GM12878 (cell line): ENCODE results near the gene GABPA. TPM values are rescaled to one million over a fixed set of nuclear protein-coding genes. Genes with fewer than 3 reads are reported as not detected.

Experiments used
- ATAC-seq: fragments of 200-7000 bp; cut with Tn5 transposase; 3 replicates; pipeline ENCODE4 v1.9.1; 2020; ENCODE audit warnings: mild to moderate bottlenecking, moderate library complexity
- BruUV-seq: library from RNA; stranded (reverse); fragments of 400-500 nt; replicated peaks from 2 replicates; lab custom pipeline; 2021; lab: Mats Ljungman, UMichigan
- CTCF ChIA-PET: fragments of 300-600 bp; sonication (Branson Sonifier 250); formaldehyde crosslinking; extraction: SDS; loops from one replicate; lab custom pipeline; 2021; ENCODE audit warnings: inconsistent platforms; lab: Yijun Ruan, JAX
- POLR2A ChIA-PET: fragments of 350-600 bp; formaldehyde crosslinking; extraction: SDS; loops from one replicate; lab custom pipeline; 2021; ENCODE audit warnings: inconsistent platforms; lab: Charles Lee
- RAD21 ChIA-PET: fragments of 300-600 bp; sonication (Branson Sonifier 250); formaldehyde crosslinking; loops from one replicate; lab custom pipeline; 2023; ENCODE audit warnings: antibody characterized with exemption; ENCODE audit not compliant: unreplicated experiment; lab: Charles Lee
- SMC1A ChIA-PET: fragments of 300-600 bp; sonication (Branson Sonifier 250); formaldehyde crosslinking; loops from one replicate; lab custom pipeline; 2023; ENCODE audit not compliant: unreplicated experiment, uncharacterized antibody; lab: Charles Lee
- DNase-seq: peaks from one replicate; pipeline ENCODE4 v3.0.0-alpha.2; 2011; ENCODE audit warnings: low read depth, low spot score
- FAIRE-seq: peaks from 3 replicates; lab custom pipeline; 2011; peaks lifted over from hg19 to GRCh38; lab: Jason Lieb, UNC
- H2AFZ ChIP-seq: 2 replicates; pipeline ENCODE4 v1.6.0; 2011; ENCODE audit warnings: low read depth, low read length, control low read depth; ENCODE audit not compliant: control insufficient read depth
- H3K27ac ChIP-seq: 2 replicates; pipeline ENCODE4 v1.5.1; 2011; ENCODE audit warnings: control low read depth; ENCODE audit not compliant: control insufficient read depth, insufficient read depth
- H3K27me3 ChIP-seq, 2 experiments: replicated peaks in 1 of 2; 2 replicates each; pipeline versions ENCODE4 v1.6.0 to v1.6.1; 2011; ENCODE audit warnings: low read length in 1 of 2; ENCODE audit not compliant: control insufficient read depth in 2 of 2, insufficient read depth in 2 of 2
- H3K36me3 ChIP-seq, 2 experiments: 2 replicates each; pipeline ENCODE4 v1.5.1; 2011; ENCODE audit warnings: low read length in 1 of 2; ENCODE audit not compliant: control insufficient read depth in 2 of 2, insufficient read depth in 2 of 2
- H3K4me1 ChIP-seq: 2 replicates; pipeline ENCODE4 v1.6.1; 2011; ENCODE audit warnings: mild to moderate bottlenecking, low read length, moderate library complexity, mixed read lengths; ENCODE audit not compliant: control insufficient read depth, insufficient read depth
- H3K4me2 ChIP-seq: 2 replicates; pipeline ENCODE4 v1.6.0; 2011; ENCODE audit warnings: control low read depth; ENCODE audit not compliant: control insufficient read depth, insufficient read depth
- H3K4me3 ChIP-seq: fragments of 200-600 bp; sonication (generic); 2 replicates; pipeline ENCODE4 v1.5.1; 2016
- H3K79me2 ChIP-seq: 2 replicates; pipeline ENCODE4 v1.6.0; 2011; ENCODE audit warnings: low read length; ENCODE audit not compliant: control insufficient read depth, insufficient read depth
- H3K9ac ChIP-seq: 2 replicates; pipeline ENCODE4 v1.8.0; 2011; ENCODE audit warnings: low read length, control low read depth, mixed read lengths; ENCODE audit not compliant: control insufficient read depth, insufficient read depth
- H3K9me3 ChIP-seq: replicated peaks from 3 replicates; pipeline ENCODE4 v1.5.1; 2011; ENCODE audit warnings: mild to moderate bottlenecking, low read length; ENCODE audit not compliant: control insufficient read depth, insufficient read depth
- H4K20me1 ChIP-seq: 2 replicates; pipeline ENCODE4 v1.6.0; 2011; ENCODE audit not compliant: control insufficient read depth, insufficient read depth
- BCL3 ChIP-seq: IDR thresholded peaks from 2 replicates; pipeline ENCODE4 v1.6.1; 2011; ENCODE audit warnings: borderline replicate concordance, low read depth, mild to moderate bottlenecking, moderate library complexity, low read length; ENCODE audit not compliant: insufficient read depth, poor library complexity, severe bottlenecking
- CBFB ChIP-seq: IDR thresholded peaks from 2 replicates; pipeline ENCODE4 v1.6.1; 2016; ENCODE audit warnings: antibody characterized with exemption, low read depth
- CHD1 ChIP-seq: IDR thresholded peaks from 2 replicates; pipeline ENCODE4 v1.6.1; 2012; ENCODE audit warnings: low read depth, low read length, improper control_type of control experiment
- CREB1 ChIP-seq: IDR thresholded peaks from 2 replicates; pipeline ENCODE4 v1.6.1; 2012; ENCODE audit warnings: low read depth, mild to moderate bottlenecking, inconsistent platforms
- DPF2 ChIP-seq: fragments of 450-650 bp; IDR thresholded peaks from 2 replicates; pipeline ENCODE4 v1.6.1; 2017; ENCODE audit warnings: mild to moderate bottlenecking
- E2F4 ChIP-seq: IDR thresholded peaks from 2 replicates; pipeline ENCODE4 v1.6.1; 2012; ENCODE audit warnings: low read depth, low read length, improper control_type of control experiment
- EZH2 ChIP-seq: IDR thresholded peaks from 2 replicates; pipeline ENCODE4 v1.6.1; 2012; ENCODE audit warnings: low read depth, mild to moderate bottlenecking, control low read depth, inconsistent platforms, low read length, borderline replicate concordance; ENCODE audit not compliant: control insufficient read depth
- KLF5 ChIP-seq: fragments of 450-650 bp; IDR thresholded peaks from 2 replicates; pipeline ENCODE4 v1.6.1; 2014; ENCODE audit warnings: mild to moderate bottlenecking; ENCODE audit not compliant: partially characterized antibody
- NFIC ChIP-seq: IDR thresholded peaks from 2 replicates; pipeline ENCODE4 v1.6.1; 2012; ENCODE audit warnings: low read depth, mild to moderate bottlenecking, inconsistent platforms, low read length, moderate library complexity
- RAD51 ChIP-seq: fragments of 450-650 bp; IDR thresholded peaks from 2 replicates; pipeline ENCODE4 v1.6.1; 2016; ENCODE audit warnings: moderate library complexity, mild to moderate bottlenecking, inconsistent platforms
- TAF1 ChIP-seq: IDR thresholded peaks from 2 replicates; pipeline ENCODE4 v1.6.1; 2011; ENCODE audit warnings: mild to moderate bottlenecking, low read depth, low read length, borderline replicate concordance
- TCF7 ChIP-seq: IDR thresholded peaks from 2 replicates; pipeline ENCODE4 v1.6.1; 2014; ENCODE audit warnings: antibody characterized with exemption, borderline replicate concordance
- ZNF274 ChIP-seq: IDR thresholded peaks from one replicate; pipeline ENCODE4 v1.8.0; 2011; ENCODE audit not compliant: insufficient read length, insufficient read depth
- WGBS: methylation state at CpG from one replicate; pipeline ENCODE4 v1.1.6; 2016; ENCODE audit warnings: low lambda C conversion rate; ENCODE audit not compliant: insufficient replicate concordance, insufficient coverage; ENCODE audit errors: missing lambda C conversion rate; 5-methylcytosine and 5-hydroxymethylcytosine counted together
- in situ Hi-C: fragments of 300-500 bp; cut with MboI; formaldehyde crosslinking; loops from 9 replicates; pipeline ENCODE4 v1.14.3; 2018; ENCODE audit warnings: mixed read lengths
- intact Hi-C: fragments of 100-400 bp; cut with micrococcal nuclease; formaldehyde crosslinking; loops from one replicate; pipeline ENCODE4 v1.14.2; 2022; ENCODE audit not compliant: unreplicated experiment
- polyA plus RNA-seq, 11 experiments: library from polyadenylated mRNA; depleted of rRNA in 4 of 11; unstranded in 6 of 11; stranded (reverse) in 5 of 11; fragments of >200 nt; fragmentation: Nextera tagmentation in 4 of 11; fragmentation: Illumina TruSeq in 1 of 11; extraction: Ambion mirVana in 4 of 11; extraction: Trizol in 1 of 11; gene quantifications; 1 replicate in 1 of 11; 2 replicates in 10 of 11; pipeline versions ENCODE4 v1.2.1 to v1.2.3, GENCODE V29; 2011 to 2016; ENCODE audit warnings: inconsistent platforms in 2 of 11, missing spikeins in 2 of 11, low read depth in 1 of 11
- total RNA-seq, 4 experiments: library from RNA; depleted of rRNA in 3 of 4; stranded (reverse); fragments of >200 nt in 3 of 4; fragmentation: Illumina TruSeq in 1 of 4; extraction: Trizol in 1 of 4; gene quantifications; 2 replicates each; pipeline versions ENCODE4 v1.2.1 to v1.2.3, GENCODE V29; 2013 to 2021
- TF ChIP-seq, protein P1 (sequence below): fragments of 150-350 bp; IDR thresholded peaks from 2 replicates; pipeline ENCODE4 v1.6.1; 2016; ENCODE audit warnings: low read depth, low read length

GABPA gene
- total and polyA plus RNA-seq, 10 of the 15 experiments (the other 5 are each of a cell fraction or from before 2014, with no cell fraction given) = 7.6 to 25.6 (median 22.9) TPM

GRCh38 chr21:25742900-25743299 lies 8.1 kb downstream of the GABPA start:
- H3K79me2 ChIP-seq = peaks cover 27% of the 10 kb centered on the region
- DNase-seq (no peak), FAIRE-seq (no peak), ATAC-seq (peak; percentile 45)
- WGBS = 92% methylated on average over 3 of the region's 3 CpGs
- H3K4me3 ChIP-seq = no peak overlapping the region
- intact Hi-C loops = no loop called here
- H3K27ac ChIP-seq = no peak overlapping the region
- H2AFZ ChIP-seq = no peak overlapping the region
- no peaks in the 10 kb centered on the region for H3K9me3 ChIP-seq
- BruUV-seq = no TSS peak
- H3K4me1 ChIP-seq = peaks cover 16% of the 10 kb centered on the region
- H3K4me2 ChIP-seq = no peak overlapping the region
- peaks cover 0 to 15% of the 10 kb centered on the region in 2 experiments; a peak in 2 of 4 replicates for H3K36me3 ChIP-seq
- H4K20me1 ChIP-seq = no peaks in the 10 kb centered on the region
- in situ Hi-C loops = no loop called here
- no peak overlapping the region for H3K9ac ChIP-seq
- SMC1A ChIA-PET = interaction anchor here (0.6 kb wide), 1 partner anchor 338 kb away, joined by 3 read pairs; no protein-coding TSS in a partner anchor
- H3K27me3 ChIP-seq = no peaks in the 10 kb centered on the region
- RAD21 ChIA-PET = no interaction called here
- TF ChIP-seq ZNF274 (no peak), RAD51 (no peak), BCL3 (no peak), NFIC (no peak), TAF1 (no peak), KLF5 (no peak), EZH2 (no peak), DPF2 (no peak), E2F4 (no peak), TCF7 (no peak), CBFB (no peak), CREB1 (no peak), CHD1 (no peak)
- TF ChIP-seq, protein P1, sequence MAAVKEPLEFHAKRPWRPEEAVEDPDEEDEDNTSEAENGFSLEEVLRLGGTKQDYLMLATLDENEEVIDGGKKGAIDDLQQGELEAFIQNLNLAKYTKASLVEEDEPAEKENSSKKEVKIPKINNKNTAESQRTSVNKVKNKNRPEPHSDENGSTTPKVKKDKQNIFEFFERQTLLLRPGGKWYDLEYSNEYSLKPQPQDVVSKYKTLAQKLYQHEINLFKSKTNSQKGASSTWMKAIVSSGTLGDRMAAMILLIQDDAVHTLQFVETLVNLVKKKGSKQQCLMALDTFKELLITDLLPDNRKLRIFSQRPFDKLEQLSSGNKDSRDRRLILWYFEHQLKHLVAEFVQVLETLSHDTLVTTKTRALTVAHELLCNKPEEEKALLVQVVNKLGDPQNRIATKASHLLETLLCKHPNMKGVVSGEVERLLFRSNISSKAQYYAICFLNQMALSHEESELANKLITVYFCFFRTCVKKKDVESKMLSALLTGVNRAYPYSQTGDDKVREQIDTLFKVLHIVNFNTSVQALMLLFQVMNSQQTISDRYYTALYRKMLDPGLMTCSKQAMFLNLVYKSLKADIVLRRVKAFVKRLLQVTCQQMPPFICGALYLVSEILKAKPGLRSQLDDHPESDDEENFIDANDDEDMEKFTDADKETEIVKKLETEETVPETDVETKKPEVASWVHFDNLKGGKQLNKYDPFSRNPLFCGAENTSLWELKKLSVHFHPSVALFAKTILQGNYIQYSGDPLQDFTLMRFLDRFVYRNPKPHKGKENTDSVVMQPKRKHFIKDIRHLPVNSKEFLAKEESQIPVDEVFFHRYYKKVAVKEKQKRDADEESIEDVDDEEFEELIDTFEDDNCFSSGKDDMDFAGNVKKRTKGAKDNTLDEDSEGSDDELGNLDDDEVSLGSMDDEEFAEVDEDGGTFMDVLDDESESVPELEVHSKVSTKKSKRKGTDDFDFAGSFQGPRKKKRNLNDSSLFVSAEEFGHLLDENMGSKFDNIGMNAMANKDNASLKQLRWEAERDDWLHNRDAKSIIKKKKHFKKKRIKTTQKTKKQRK = no peak
- CTCF ChIA-PET = interaction anchor here (0.8 to 2.1 kb wide), 2 partner anchors 35 to 56 kb away, joined by 3 to 6 read pairs; no protein-coding TSS in a partner anchor
- POLR2A ChIA-PET = no interaction called here
